HG02973 (cell line): ENCODE data around the gene RBAK.
"Not testable (repeated sequence)": the region's sequence is repeated elsewhere in the genome, so short reads cannot be mapped to it uniquely, and the experiment has no call there.

Experiments used
- ATAC-seq: cut with Tn5 transposase; IDR thresholded peaks from one replicate; pipeline ENCODE4 v1.9.1; 2021; ENCODE audit warnings: moderate library complexity; ENCODE audit not compliant: unreplicated experiment

RBAK gene

DNA sequence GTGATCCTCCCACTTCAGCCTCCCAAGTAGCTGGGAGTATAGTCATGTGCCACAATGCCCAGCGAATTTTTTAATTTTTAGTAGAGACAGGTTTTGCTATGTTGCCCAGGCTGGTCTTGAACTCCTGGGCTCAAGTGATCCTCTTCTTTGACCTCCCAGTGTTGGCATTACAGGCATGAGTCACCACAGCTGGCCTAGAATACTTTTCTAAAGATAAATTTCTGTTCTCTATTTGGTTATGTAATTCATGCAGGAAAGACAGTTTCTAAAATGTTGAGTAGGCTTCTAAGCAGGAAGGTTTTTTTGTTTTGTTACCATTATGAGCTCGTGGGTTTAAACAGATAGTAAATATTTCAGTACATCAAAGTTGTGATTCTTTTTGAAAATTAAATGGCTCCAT is 5.0 kb downstream of the RBAK start:
- no peak for ATAC-seq

DNA sequence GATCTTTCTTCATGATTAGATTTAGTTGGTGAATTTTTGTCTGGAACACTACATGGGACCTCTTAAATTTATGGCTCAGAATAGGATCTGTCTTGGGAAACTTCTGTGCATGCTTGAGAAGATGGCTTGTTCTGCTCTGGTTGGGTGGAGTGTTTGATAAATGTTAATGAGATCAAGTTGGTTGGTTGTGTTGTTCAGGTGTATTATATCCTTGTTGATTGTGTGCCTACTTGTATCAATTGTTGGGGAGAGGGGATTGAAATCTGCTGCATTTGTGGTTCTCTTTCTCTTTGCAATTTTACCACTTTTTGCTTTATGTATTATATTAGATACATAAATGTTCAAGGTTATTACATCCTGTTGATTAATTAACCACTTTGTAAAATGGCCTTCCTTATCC is 6.1 kb downstream of the RBAK start:
- ATAC-seq, result not testable (repeated sequence)

DNA sequence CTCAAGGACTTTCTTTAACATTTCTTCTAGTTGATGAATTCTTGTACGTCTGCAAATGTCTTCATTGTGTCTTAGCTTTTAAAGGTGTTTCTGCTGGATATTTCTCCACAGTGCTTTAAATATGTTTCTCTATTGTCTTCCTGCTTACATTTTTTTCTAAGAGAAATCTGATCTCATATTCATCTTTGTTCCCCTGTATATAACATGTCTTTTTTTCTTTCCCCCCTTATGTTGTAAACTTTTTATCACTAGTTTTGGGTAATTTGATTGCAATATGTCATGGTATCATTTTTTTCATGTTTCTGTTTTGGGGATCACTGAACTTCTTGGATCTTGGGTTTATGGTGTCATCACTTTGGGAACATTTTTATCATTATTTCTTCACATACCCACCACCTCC is 7.5 kb downstream of the RBAK start:
- no peak for ATAC-seq

DNA sequence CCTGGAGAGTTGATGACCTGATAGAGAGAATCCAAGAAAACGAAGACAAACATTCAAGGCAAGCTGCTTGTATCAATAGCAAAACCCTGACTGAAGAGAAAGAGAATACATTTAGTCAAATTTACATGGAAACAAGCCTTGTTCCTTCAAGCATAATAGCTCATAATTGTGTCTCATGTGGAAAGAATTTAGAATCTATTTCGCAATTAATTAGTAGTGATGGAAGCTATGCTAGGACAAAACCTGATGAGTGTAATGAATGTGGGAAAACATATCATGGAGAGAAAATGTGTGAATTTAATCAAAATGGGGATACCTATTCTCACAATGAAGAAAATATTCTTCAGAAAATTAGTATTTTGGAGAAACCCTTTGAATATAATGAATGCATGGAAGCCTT is 18.0 kb downstream of the RBAK start:
- no peak for ATAC-seq

DNA sequence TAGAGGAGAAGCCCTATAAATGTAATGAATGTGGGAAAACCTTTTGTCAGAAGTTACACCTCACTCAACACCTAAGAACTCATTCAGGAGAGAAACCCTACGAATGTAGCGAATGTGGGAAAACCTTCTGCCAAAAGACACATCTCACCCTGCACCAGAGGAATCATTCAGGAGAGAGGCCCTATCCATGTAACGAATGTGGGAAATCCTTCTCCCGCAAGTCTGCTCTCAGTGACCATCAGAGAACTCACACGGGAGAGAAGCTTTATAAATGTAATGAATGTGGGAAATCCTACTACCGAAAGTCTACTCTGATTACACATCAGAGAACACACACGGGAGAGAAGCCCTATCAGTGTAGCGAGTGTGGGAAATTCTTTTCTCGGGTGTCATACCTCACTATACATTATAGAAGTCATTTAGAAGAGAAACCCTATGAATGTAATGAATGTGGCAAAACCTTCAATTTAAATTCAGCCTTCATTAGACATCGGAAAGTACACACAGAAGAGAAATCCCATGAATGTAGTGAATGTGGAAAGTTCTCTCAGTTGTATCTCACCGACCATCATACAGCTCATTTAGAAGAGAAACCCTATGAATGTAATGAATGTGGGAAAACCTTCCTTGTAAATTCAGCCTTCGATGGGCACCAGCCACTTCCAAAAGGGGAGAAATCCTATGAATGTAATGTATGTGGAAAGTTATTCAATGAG is 18.9 kb downstream of the RBAK start:
- no peak for ATAC-seq

DNA sequence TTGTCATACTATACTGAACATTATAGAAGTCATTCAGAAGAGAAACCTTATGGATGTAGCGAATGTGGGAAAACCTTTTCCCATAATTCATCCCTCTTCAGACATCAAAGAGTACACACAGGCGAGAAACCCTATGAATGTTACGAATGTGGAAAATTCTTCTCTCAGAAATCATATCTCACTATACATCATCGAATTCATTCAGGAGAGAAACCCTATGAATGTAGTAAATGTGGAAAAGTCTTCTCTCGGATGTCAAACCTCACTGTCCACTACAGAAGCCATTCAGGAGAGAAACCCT is 19.4 kb downstream of the RBAK start:
- no peak for ATAC-seq

DNA sequence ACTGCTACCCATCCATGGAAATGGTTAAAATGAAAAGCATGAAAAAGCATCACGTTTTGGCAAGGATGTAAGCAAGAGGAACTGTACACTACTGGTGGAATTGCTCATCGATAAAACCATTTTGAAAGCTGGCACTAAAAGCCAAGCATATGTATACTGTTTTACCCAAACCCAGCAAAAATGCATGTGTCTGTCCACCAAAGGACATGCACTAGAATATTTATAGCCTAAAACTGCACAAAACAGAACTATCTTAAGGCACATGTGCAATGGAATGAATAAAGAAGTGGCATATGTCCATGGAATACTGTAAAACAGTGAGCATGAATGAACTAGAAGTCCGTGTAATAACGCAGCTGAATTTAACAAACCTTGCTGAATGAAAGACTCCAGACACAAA is 22.9 kb downstream of the RBAK start:
- no peak for ATAC-seq

DNA sequence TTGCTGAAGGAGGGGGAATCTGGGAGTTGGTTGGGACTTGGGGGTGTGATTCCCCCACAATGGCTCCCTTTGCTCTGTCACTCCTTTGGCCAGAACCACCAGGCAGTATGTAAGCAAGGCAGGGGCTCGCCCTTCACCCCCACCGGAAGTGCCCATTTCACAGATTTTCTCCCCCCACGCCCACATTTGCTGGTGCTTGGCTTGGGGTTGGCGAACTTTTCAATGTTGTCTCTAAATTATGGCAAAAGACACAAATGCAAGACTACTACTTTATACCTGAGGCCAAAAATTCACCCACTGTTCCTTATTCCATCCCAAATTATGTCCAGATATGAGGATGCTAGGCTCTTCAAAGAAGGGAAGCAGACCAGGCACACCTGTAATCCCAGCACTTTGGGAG is 24.5 kb downstream of the RBAK start:
- ATAC-seq, result no peak

DNA sequence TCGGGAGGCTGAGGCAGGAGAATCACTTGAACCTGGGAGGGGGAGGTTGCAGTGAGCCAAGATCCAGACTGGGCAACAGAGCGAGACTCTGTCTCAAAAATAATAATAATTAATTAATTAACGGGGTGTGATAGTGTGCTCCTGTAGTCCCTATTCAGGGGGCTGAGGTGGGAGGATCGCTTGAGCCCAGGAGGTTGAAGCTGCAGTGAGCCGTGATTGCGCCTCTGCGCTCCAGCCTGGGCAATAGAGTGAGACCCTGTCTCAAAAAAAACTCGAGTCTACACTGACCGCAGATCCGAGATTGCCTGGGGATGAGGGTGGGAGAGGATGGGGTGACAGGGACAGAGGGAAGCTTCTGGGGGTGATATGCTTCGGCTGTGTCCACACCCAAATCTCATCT is 29.5 kb downstream of the RBAK start:
- ATAC-seq, result not testable (repeated sequence)

DNA sequence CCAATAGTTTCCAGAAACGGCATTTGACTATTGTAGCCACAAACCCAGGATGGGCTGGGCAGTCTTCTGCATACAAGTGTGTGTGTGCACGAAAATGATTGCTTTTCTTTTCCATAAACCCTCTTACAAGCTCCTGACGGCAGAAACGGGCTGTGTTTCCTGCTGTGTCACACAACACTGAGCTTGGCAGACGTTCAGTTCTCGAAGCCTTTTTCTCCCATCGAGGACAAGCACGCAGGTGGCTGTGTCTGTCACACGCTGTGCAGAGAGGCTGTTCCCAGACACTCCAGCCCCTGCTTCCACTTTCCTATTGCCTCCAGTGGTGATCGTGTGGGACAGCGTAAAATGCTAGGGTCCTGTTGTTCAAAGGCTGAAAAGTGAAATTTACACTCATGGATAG is 32.1 kb downstream of the RBAK start:
- no peak for ATAC-seq

DNA sequence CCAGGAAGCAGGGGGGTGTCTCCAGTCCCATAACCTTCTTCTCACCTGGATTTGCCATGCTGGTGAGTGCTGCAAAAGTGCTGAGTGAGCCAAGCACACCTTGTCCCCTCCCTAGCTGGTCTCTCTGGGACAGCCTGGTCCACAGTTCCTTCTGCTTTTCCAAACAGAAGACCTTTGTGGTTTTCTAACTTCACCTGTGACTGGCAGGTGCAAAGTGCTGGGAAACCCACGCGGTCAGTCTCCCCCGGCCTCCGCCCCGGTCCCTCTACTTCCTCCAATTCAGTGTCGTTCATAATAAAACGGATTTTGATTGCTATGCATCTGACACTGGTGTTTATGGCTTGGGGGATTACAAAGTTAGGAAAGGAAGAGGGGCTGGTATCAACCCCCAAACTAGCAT is 37.1 kb downstream of the RBAK start:
- ATAC-seq, result no peak

DNA sequence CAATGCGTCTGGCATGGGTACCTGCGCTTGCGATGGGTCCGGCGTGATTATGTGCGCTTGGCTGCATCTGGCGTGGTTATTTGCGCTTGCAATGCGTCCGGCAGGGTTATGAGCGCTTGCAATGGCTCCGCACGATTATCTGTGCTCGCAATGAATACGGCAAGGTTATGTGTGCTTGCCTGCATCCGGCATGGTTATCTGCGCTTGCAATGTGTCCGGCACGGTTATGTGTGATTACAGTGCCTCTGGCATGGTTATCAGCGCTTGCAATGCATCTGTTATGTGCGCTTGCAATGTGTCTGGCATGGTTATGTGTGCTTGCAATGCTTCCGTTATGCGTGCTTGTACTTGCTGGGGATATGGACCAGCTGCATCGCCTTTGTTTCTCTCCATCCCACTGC is 37.7 kb downstream of the RBAK start:
- ATAC-seq, result no peak

DNA sequence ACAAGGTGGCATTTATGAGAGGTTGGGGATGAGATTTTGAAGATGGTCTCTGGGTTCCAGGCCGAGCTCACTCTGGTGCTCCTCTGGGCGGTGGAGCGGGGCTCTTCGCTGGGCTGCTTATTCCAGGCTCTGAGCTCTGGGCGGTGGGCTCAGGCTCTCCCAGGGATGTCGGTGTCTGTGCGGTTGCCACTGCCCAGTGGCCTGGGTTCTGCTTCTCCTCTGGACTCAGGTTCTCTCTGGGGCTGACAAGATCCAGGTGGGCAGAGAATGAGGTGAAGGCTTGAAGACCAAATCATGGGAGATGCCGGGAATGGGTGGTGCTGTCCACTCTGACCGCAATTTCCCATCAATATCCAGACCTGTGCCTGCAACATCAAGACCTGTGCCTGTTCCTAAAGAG is 40.6 kb downstream of the RBAK start:
- ATAC-seq, result no peak

DNA sequence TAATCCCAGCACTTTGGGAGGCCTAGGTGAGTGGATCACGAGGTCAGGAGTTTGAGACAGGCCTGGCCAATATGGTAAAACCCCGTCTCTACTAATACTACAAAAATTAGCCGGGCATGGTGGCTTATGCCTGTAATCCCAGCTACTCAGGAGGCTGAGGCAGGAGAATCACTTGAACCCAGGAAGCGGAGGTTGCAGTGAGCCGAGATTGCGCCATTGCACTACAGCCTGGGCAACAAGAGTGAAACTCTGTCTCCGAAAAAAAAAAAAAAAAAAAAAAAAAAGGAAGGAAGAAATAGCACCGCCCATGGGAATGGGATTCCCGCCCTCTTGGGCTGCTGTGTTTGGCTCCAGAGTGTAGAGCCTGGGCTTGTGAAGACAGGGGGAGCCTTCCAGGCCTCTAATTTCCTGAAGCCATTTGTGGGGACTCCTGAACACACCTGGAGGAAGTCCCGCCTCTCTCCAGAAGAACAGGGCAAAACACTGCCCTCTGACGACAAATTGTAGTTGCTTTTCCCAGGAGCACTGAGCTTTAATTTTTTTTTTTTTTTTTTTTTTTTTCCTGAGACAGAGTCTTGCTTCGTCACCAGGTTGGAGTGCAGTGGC is 42.7 kb downstream of the RBAK start:
- ATAC-seq, result not testable (repeated sequence)

DNA sequence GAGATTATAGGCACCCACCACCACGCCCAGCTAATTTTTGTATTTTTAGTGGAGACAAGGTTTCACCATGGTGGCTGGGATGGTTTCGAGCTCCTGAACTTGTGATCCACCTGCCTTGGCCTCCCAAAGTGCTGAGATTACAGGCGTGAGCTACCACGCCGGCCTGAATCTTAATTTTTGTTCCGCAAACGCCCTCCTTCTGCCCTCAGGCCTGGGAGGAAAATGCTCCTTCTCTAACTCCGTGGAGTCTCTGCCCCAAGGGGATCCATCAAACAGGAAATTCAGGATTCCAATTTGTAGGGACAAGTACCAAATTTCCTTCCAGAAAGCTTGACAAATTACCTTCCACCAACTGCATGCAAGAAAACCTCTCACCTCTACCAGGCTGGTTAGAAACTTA is 43.2 kb downstream of the RBAK start:
- no peak for ATAC-seq

DNA sequence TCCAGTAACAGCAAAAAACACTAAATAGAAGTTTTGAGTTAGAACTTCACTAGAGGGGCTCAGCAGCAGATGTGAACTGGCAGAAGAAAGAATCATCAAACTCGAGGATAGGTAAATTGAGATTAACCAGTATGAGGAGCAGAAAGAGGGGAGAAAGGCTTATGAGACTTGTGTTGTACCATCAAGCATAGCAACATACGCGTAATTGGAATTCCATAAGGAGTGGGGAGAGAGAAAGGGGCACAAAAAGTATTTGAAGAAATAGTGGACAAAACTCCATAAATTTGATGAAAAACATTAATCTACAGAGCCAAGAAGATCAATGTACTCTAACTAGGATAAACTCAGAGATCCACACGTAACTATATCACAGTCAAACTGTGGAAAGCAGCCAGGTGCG is 48.3 kb downstream of the RBAK start:
- no peak for ATAC-seq

DNA sequence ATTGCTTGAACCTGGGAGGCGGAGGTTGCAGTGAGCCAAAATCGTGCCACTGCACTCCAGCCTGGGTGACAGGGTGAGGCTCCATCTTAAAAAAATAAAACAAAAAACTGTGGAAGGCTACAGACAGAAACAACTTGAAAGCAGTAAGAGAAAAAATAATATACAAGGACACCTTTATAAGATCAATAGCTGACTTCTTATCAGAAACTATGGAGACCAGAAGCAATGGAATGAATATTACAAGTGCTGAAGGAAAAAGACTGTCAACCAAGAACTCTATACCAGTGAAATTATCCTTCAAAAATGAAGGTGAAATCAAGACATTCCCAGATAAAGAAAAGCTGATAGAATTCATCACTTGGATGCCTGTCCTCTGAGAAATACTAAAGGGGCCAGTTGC is 49.0 kb downstream of the RBAK start:
- no peak for ATAC-seq

DNA sequence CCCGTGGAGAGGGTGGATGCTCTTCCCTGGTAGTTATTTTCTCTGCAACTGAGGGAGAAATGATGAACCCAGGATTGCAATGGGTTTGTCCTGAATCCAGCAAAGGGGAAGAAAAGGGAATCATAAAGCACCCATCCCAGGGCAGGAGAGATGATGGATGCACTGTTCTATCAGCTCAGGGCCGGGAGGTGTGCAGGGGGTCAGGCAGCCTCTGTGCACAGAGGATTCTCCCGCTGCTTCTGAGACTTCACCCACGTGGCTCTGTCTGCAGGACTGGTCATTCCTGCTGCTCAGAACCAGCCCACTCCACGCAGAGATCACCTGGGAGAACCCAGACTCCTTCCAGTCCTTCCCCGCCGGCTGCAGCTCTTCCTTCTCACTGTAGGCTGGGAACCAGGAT is 70.7 kb downstream of the RBAK start:
- ATAC-seq, result no peak

DNA sequence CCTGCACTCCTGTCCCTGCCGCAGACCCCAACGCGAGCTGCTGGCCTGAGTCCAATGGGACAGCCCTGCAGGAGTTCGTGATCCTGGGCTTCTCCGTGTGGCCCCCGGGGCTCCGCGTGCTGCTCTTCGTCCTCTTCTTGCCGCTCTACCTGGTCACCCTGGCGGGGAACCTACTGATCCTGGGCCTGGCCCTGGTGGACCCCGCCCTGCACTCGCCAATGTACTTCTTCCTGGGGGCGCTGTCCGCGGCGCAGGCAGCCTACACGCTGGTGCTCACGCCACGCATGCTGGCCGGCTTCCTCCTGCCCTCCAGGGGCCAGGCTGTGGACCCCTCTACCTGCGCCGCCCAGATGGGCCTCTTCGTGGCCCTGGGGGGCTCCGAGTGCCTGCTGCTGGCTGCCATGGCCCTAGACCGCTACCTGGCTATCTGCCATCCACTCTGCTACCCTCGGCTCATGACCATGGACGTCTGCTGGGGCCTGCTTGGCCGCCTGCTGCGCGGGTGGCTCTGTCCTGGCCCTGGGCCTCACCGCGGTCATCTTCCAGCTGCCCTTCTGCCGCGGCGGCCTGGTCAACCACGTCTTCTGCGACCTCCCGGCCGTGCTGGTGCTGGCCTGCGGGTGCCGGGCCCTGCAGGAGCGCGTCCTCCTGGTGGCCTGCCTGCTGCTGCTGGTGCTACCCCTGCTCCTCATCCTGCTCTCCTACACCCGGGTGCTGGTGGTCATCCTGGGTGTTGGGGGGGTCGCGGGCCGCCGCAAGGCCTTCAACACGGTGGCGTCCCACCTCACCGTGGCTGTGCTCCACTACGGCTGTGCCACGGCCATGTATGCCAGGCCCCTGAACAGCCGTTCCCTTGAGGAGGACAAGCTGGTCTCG is 71.7 kb downstream of the RBAK start:
- no peak for ATAC-seq
